Smooth muscle cell (in vitro differentiated cells): ENCODE data around the gene LTBP1. TPM values are rescaled to one million over a fixed set of nuclear protein-coding genes. Genes with fewer than 3 reads are reported as not detected.
"Not testable (repeated sequence)": the region's sequence is repeated elsewhere in the genome, so short reads cannot be mapped to it uniquely, and the experiment has no call there.

Experiments used
- DNase-seq: peaks from one replicate; lab custom pipeline; 2025; ENCODE audit not compliant: unreplicated experiment; lab: John Stamatoyannopoulos, UW
- H2AFZ ChIP-seq: fragments of 200-600 bp; sonication (generic); 2 replicates; pipeline ENCODE4 v1.6.0; 2016; ENCODE audit warnings: antibody characterized with exemption, low read depth, mild to moderate bottlenecking
- H3F3A ChIP-seq: fragments of 200-600 bp; sonication (generic); 2 replicates; pipeline ENCODE4 v1.6.0; 2017; ENCODE audit warnings: antibody characterized with exemption, low read depth
- H3K27ac ChIP-seq: fragments of 200-600 bp; sonication (generic); 2 replicates; pipeline ENCODE4 v1.5.1; 2016; ENCODE audit warnings: low read depth, mild to moderate bottlenecking
- H3K27me3 ChIP-seq: fragments of 200-600 bp; sonication (generic); 2 replicates; pipeline ENCODE4 v1.6.1; 2016; ENCODE audit warnings: low read depth, mild to moderate bottlenecking
- H3K36me3 ChIP-seq: fragments of 200-600 bp; sonication (generic); 2 replicates; pipeline ENCODE4 v1.5.1; 2016; ENCODE audit warnings: low read depth
- H3K4me1 ChIP-seq: fragments of 200-600 bp; sonication (generic); 2 replicates; pipeline ENCODE4 v1.5.1; 2016; ENCODE audit warnings: low read depth
- H3K4me2 ChIP-seq: fragments of 200-600 bp; sonication (generic); 2 replicates; pipeline ENCODE4 v1.6.0; 2016; ENCODE audit warnings: mild to moderate bottlenecking
- H3K4me3 ChIP-seq: fragments of 200-600 bp; sonication (generic); 2 replicates; pipeline ENCODE4 v1.5.1; 2016; ENCODE audit warnings: mild to moderate bottlenecking
- H3K79me2 ChIP-seq: fragments of 200-600 bp; sonication (generic); 2 replicates; pipeline ENCODE4 v1.6.0; 2016; ENCODE audit warnings: low read depth, mild to moderate bottlenecking
- H3K9ac ChIP-seq: fragments of 200-600 bp; sonication (generic); 2 replicates; pipeline ENCODE4 v1.6.0; 2016; ENCODE audit warnings: low read depth
- H3K9me3 ChIP-seq: fragments of 200-600 bp; sonication (generic); replicated peaks from 2 replicates; pipeline ENCODE4 v1.5.1; 2016; ENCODE audit warnings: low read depth
- H4K20me1 ChIP-seq: fragments of 200-600 bp; sonication (generic); 2 replicates; pipeline ENCODE4 v1.6.0; 2016; ENCODE audit warnings: low read depth
- WGBS: methylation state at CpG from one replicate; pipeline ENCODE4 v1.1.7; 2016; ENCODE audit warnings: low lambda C conversion rate; 5-methylcytosine and 5-hydroxymethylcytosine counted together
- polyA plus RNA-seq: library from polyadenylated mRNA; unstranded; fragments of >200 nt; fragmentation: Nextera tagmentation; extraction: Ambion mirVana; gene quantifications from 2 replicates; pipeline ENCODE4 v1.2.1, GENCODE V29; 2016
- total RNA-seq: library from RNA; depleted of rRNA; stranded (reverse); fragments of >200 nt; gene quantifications from 2 replicates; pipeline ENCODE4 v1.2.3, GENCODE V29; 2014
- TF ChIP-seq, protein P1 (sequence below): fragments of 200-600 bp; sonication (generic); IDR thresholded peaks from 2 replicates; pipeline ENCODE4 v1.5.1; 2017; ENCODE audit warnings: borderline replicate concordance, mild to moderate bottlenecking, antibody characterized with exemption; ENCODE audit not compliant: insufficient read depth, poor library complexity, severe bottlenecking

LTBP1 gene
- total and polyA plus RNA-seq, 2 experiments from 2014 or later = 146 to 250 TPM

DNA sequence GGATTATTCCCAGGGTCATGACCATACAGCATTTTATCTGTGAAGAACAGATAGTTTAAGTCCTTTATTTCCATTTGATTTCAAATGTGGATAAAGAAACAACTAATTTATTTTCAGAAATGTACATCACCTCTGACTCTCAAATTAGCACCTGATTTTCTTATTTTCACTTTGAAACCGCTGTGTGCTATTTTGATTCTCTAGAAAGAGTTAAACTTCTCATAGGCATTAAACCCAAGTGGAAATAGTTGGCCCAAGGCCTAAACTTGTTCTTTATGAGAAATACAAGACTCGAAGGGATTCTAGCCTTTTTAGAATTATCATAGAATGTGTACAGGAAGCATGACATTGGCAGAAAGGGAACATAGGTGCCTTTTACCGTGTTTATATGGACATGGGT is 41.5 kb upstream of the LTBP1 start:
- no peak overlapping the region for H3K4me2 ChIP-seq
- no peaks in the 10 kb centered on the region for H3K79me2 ChIP-seq
- no peaks in the 10 kb centered on the region for H3K4me1 ChIP-seq
- H3F3A ChIP-seq = no peaks in the 10 kb centered on the region
- H3K9me3 ChIP-seq = no peaks in the 10 kb centered on the region
- WGBS = 81% methylated on average over 3 of the region's 3 CpGs
- no peak overlapping the region for H3K27ac ChIP-seq
- TF ChIP-seq, protein P1, sequence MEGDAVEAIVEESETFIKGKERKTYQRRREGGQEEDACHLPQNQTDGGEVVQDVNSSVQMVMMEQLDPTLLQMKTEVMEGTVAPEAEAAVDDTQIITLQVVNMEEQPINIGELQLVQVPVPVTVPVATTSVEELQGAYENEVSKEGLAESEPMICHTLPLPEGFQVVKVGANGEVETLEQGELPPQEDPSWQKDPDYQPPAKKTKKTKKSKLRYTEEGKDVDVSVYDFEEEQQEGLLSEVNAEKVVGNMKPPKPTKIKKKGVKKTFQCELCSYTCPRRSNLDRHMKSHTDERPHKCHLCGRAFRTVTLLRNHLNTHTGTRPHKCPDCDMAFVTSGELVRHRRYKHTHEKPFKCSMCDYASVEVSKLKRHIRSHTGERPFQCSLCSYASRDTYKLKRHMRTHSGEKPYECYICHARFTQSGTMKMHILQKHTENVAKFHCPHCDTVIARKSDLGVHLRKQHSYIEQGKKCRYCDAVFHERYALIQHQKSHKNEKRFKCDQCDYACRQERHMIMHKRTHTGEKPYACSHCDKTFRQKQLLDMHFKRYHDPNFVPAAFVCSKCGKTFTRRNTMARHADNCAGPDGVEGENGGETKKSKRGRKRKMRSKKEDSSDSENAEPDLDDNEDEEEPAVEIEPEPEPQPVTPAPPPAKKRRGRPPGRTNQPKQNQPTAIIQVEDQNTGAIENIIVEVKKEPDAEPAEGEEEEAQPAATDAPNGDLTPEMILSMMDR = no peak
- no peak overlapping the region for H2AFZ ChIP-seq
- H3K4me3 ChIP-seq = no peak overlapping the region
- no peak for DNase-seq
- no peaks in the 10 kb centered on the region for H3K36me3 ChIP-seq
- no peak overlapping the region for H3K9ac ChIP-seq
- H3K27me3 ChIP-seq = no peaks in the 10 kb centered on the region
- H4K20me1 ChIP-seq = no peaks in the 10 kb centered on the region

- no peaks in the 10 kb centered on the region for H3K36me3 ChIP-seq
- TF ChIP-seq, protein P1 = no peak
- H3K27ac ChIP-seq = no peak overlapping the region
- H3K9me3 ChIP-seq = no peaks in the 10 kb centered on the region
- no peak overlapping the region for H3K9ac ChIP-seq
- H3K79me2 ChIP-seq = no peaks in the 10 kb centered on the region
- no peak overlapping the region for H3K4me3 ChIP-seq
- no peak overlapping the region for H2AFZ ChIP-seq
- no peak overlapping the region for H3K4me2 ChIP-seq
- no peaks in the 10 kb centered on the region for H4K20me1 ChIP-seq
- no peaks in the 10 kb centered on the region for H3K4me1 ChIP-seq
- no peak for DNase-seq
- H3K27me3 ChIP-seq = no peaks in the 10 kb centered on the region
- H3F3A ChIP-seq = no peaks in the 10 kb centered on the region
- 92% methylated on average over 8 of the region's 8 CpGs for WGBS
Observed at GRCh38 chr2:32910883-32911598, 35.7 kb upstream of the LTBP1 start.

- Histone ChIP-seq H3K4me1 (no peaks in the 10 kb centered on the region), H4K20me1 (no peaks in the 10 kb centered on the region), H3K9me3 (no peaks in the 10 kb centered on the region), H2AFZ (no peak overlapping the region), H3K79me2 (no peaks in the 10 kb centered on the region), H3K27me3 (no peaks in the 10 kb centered on the region), H3K4me3 (no peak overlapping the region), H3K9ac (no peak overlapping the region), H3F3A (peaks cover 4% of the 10 kb centered on the region), H3K36me3 (no peaks in the 10 kb centered on the region), H3K4me2 (no peak overlapping the region), H3K27ac (no peak overlapping the region)
- TF ChIP-seq, protein P1 = no peak
- WGBS = 88% methylated on average over 1 of the region's 1 CpG
- DNase-seq = no peak
Observed at GRCh38 chr2:32915694-32916093, 31.1 kb upstream of the LTBP1 start.

GRCh38 chr2:32918774-32919173 is 28.0 kb upstream of the LTBP1 start:
- no peaks in the 10 kb centered on the region for H3K79me2 ChIP-seq
- H3K4me2 ChIP-seq = peak overlapping the region; percentile 33
- H3K36me3 ChIP-seq = no peaks in the 10 kb centered on the region
- no peak for DNase-seq
- H3K4me1 ChIP-seq = no peaks in the 10 kb centered on the region
- H2AFZ ChIP-seq = peak overlapping the region; percentile 23
- H3K27ac ChIP-seq = peak overlapping the region; percentile 5
- H3K27me3 ChIP-seq = no peaks in the 10 kb centered on the region
- no peak overlapping the region for H3K4me3 ChIP-seq
- H3F3A ChIP-seq = peaks cover 4% of the 10 kb centered on the region
- no peaks in the 10 kb centered on the region for H4K20me1 ChIP-seq
- 52% methylated on average over 6 of the region's 6 CpGs for WGBS
- TF ChIP-seq, protein P1 = no peak
- no peaks in the 10 kb centered on the region for H3K9me3 ChIP-seq
- no peak overlapping the region for H3K9ac ChIP-seq

DNA sequence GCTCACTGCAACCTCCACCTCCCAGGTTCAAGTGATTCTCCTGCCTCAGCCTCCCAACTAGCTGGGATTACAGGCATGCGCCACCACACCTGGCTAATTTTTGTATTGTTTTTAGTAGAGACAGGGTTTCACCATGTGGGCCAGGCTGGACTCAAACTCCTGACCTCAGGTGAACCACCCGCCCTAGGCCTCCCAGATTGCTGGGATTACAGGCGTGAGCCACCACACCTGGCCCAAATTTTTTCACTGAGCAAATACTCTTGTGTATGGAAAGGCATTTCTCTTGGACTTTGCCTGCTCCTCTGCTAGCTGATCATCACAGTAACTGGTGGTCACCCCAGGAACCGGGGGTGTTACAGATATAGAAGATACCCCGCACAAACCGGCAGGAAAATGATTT is 26.9 kb upstream of the LTBP1 start:
- not testable (repeated sequence) for H2AFZ ChIP-seq, H3K9ac ChIP-seq, H3K4me2 ChIP-seq, H3K27me3 ChIP-seq, H3K36me3 ChIP-seq, H3K79me2 ChIP-seq, DNase-seq, H3K27ac ChIP-seq, H3K9me3 ChIP-seq, H3K4me1 ChIP-seq, H3K4me3 ChIP-seq, H3F3A ChIP-seq, H4K20me1 ChIP-seq
- 96% methylated on average over 6 of the region's 6 CpGs for WGBS

DNA sequence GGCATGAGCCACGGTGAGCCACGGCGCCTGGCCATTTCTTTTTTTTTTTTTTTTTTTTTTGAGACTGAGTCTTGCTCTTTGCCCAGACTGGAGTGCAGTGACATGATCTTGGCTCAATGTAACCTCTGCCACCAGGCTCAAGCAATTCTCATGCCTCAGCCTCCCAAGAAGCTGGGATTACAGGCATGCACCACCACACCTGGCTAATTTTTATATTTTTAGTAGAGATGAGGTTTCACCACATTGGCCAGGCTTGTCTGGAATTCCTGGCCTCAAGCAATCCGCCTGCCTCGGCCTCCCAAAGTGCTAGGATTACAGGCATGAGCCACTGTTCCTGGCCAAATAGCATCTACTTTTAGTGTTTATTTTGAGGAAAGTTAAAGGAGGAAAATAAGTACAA is 25.3 kb upstream of the LTBP1 start:
- not testable (repeated sequence) for H3K27me3 ChIP-seq, H3K79me2 ChIP-seq, H2AFZ ChIP-seq, H3K9me3 ChIP-seq, H4K20me1 ChIP-seq, H3F3A ChIP-seq, H3K4me3 ChIP-seq, H3K4me1 ChIP-seq, H3K36me3 ChIP-seq, H3K27ac ChIP-seq, DNase-seq, H3K4me2 ChIP-seq, H3K9ac ChIP-seq
- 95% methylated on average over 5 of the region's 5 CpGs for WGBS
